GM21526 (cell line): ENCODE data around the gene CDK6.
"Not testable (repeated sequence)": the region's sequence is repeated elsewhere in the genome, so short reads cannot be mapped to it uniquely, and the experiment has no call there.

ENCODE experiments used
- ATAC-seq: cut with Tn5 transposase; IDR thresholded peaks from one replicate; pipeline ENCODE4 v1.9.1; 2021; ENCODE audit warnings: moderate library complexity; ENCODE audit not compliant: unreplicated experiment, low FRiP score

Gene CDK6

GRCh38 chr7:92608380-92609322 is 227.7 kb downstream of the CDK6 start:
- ATAC-seq, result no peak

GRCh38 chr7:92606985-92607384 is 229.4 kb downstream of the CDK6 start:
- no peak for ATAC-seq

- not testable (repeated sequence) for ATAC-seq
Observed at GRCh38 chr7:92604517-92604916, 231.9 kb downstream of the CDK6 start.

GRCh38 chr7:92603089-92603445 is 233.3 kb downstream of the CDK6 start:
- no peak for ATAC-seq

- no peak for ATAC-seq
Observed at GRCh38 chr7:92602352-92603088, 233.9 kb downstream of the CDK6 start.

GRCh38 chr7:92598310-92598981 is 237.9 kb downstream of the CDK6 start:
- no peak for ATAC-seq

- ATAC-seq, result no peak
Observed at GRCh38 chr7:92595281-92595680, 241.1 kb downstream of the CDK6 start.

- no peak for ATAC-seq
Observed at GRCh38 chr7:92594746-92595145, 241.6 kb downstream of the CDK6 start.

GRCh38 chr7:92590711-92591310 is 245.6 kb downstream of the CDK6 start:
- no peak for ATAC-seq

GRCh38 chr7:92589056-92589455 is 247.3 kb downstream of the CDK6 start:
- ATAC-seq, result no peak

GRCh38 chr7:92588561-92588960 is 247.8 kb downstream of the CDK6 start:
- no peak for ATAC-seq

- ATAC-seq, result no peak
Observed at GRCh38 chr7:92586841-92587240, 249.5 kb downstream of the CDK6 start.

- no peak for ATAC-seq
Observed at GRCh38 chr7:92586403-92586802, 250.0 kb downstream of the CDK6 start.

- ATAC-seq, result no peak
Observed at GRCh38 chr7:92584953-92585352, 251.4 kb downstream of the CDK6 start.

GRCh38 chr7:92582948-92583347 is 253.4 kb downstream of the CDK6 start:
- ATAC-seq, result no peak

GRCh38 chr7:92576296-92576695 is 260.1 kb downstream of the CDK6 start:
- ATAC-seq, result no peak

- ATAC-seq, result no peak
Observed at GRCh38 chr7:92569137-92569536, 267.2 kb downstream of the CDK6 start.

GRCh38 chr7:92567460-92567859 is 268.9 kb downstream of the CDK6 start:
- ATAC-seq, result no peak

- ATAC-seq, result no peak
Observed at GRCh38 chr7:92563345-92563744, 273.0 kb downstream of the CDK6 start.

- ATAC-seq, result no peak
Observed at GRCh38 chr7:92560602-92561001, 275.8 kb downstream of the CDK6 start.
